K562 (cell line): ENCODE measurements around the gene DCUN1D3.

Source experiments
- CEBPB ChIP-seq: fragments of 450-650 bp; IDR thresholded peaks from 2 replicates; pipeline ENCODE4 v1.6.1; 2016; ENCODE audit warnings: missing genetic modification characterization, missing compliant biosample characterization
- FOXM1 ChIP-seq, 2 experiments: fragments of 450-650 bp in 1 of 2; sonication (generic) in 1 of 2; formaldehyde crosslinking in 1 of 2; IDR thresholded peaks; 2 replicates each; pipeline versions ENCODE4 v1.6.1 to v1.9.0; 2017 to 2022; ENCODE audit warnings: low read depth in 2 of 2, mild to moderate bottlenecking in 2 of 2, missing genetic modification reagents in 1 of 2, moderate library complexity in 1 of 2
- ZNF316 ChIP-seq: fragments of 450-650 bp; IDR thresholded peaks from 2 replicates; pipeline ENCODE4 v1.6.1; 2016
- TF ChIP-seq, protein P1 (sequence below): fragments of 450-650 bp; IDR thresholded peaks from 2 replicates; pipeline ENCODE4 v1.6.1; 2018; ENCODE audit not compliant: partially characterized antibody
- TF ChIP-seq, protein P2 (sequence below), 2 experiments: fragments of 450-650 bp; formaldehyde crosslinking in 1 of 2; IDR thresholded peaks; 2 replicates each; pipeline versions ENCODE4 v1.4.0 to v1.6.1; 2014 to 2020; ENCODE audit warnings: mild to moderate bottlenecking in 2 of 2, borderline replicate concordance in 1 of 2, low read depth in 1 of 2

DNA sequence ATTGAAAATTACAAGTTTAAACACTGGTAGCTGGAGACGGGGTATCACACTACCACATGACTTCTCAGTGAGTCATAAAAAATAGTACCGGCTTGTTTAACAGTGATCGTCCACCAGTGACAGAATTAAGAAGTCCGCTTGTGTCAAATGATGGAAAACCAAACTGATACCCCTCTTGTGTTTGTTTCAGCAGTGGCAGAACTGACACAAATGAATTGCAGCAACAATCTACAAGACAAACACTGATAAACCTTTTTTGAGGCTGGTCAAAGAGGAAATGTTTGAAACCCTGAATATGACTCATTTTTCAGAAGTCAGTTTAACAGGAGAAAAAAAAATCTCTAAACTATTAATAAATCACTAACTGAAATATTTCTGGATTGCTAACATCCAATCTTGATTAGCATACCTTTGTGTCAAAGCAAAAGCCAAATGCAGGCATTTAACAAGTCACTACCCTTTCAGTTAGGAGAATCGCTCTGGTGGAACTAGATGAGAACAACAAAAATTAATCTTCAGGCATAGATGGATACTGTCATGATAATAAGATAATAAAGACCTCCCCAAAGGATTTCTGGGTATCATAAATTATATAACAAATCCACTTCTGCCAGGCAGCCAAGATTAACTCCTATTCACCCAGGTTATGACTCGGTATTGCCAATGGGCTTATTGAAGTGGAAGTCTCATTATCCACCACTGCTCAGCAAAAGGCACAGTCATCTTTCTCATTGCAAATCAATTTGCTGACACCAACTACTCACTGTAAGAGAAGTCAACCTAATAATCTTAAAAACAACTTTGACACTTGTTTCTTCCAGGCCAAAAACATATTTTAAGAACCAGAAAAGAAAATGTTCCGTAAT lies 20.8 kb downstream of the DCUN1D3 start:
- no peak for TF ChIP-seq ZNF316
- no peak for TF ChIP-seq CEBPB (tag)
- no peak for TF ChIP-seq FOXM1 (IDR thresholded peaks at IDR 0.05; ENCODE audit: low read depth)
- no peak for TF ChIP-seq FOXM1 (CRISPR knock-in tag; IDR thresholded peaks at IDR 0.05; ENCODE audit: low read depth)
- TF ChIP-seq, protein P1, sequence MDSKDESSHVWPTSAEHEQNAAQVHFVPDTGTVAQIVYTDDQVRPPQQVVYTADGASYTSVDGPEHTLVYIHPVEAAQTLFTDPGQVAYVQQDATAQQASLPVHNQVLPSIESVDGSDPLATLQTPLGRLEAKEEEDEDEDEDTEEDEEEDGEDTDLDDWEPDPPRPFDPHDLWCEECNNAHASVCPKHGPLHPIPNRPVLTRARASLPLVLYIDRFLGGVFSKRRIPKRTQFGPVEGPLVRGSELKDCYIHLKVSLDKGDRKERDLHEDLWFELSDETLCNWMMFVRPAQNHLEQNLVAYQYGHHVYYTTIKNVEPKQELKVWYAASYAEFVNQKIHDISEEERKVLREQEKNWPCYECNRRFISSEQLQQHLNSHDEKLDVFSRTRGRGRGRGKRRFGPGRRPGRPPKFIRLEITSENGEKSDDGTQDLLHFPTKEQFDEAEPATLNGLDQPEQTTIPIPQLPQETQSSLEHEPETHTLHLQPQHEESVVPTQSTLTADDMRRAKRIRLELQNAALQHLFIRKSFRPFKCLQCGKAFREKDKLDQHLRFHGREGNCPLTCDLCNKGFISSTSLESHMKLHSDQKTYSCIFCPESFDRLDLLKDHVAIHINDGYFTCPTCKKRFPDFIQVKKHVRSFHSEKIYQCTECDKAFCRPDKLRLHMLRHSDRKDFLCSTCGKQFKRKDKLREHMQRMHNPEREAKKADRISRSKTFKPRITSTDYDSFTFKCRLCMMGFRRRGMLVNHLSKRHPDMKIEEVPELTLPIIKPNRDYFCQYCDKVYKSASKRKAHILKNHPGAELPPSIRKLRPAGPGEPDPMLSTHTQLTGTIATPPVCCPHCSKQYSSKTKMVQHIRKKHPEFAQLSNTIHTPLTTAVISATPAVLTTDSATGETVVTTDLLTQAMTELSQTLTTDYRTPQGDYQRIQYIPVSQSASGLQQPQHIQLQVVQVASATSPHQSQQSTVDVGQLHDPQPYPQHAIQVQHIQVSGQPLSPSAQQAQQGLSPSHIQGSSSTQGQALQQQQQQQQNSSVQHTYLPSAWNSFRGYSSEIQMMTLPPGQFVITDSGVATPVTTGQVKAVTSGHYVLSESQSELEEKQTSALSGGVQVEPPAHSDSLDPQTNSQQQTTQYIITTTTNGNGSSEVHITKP: no peak
- TF ChIP-seq, protein P2, sequence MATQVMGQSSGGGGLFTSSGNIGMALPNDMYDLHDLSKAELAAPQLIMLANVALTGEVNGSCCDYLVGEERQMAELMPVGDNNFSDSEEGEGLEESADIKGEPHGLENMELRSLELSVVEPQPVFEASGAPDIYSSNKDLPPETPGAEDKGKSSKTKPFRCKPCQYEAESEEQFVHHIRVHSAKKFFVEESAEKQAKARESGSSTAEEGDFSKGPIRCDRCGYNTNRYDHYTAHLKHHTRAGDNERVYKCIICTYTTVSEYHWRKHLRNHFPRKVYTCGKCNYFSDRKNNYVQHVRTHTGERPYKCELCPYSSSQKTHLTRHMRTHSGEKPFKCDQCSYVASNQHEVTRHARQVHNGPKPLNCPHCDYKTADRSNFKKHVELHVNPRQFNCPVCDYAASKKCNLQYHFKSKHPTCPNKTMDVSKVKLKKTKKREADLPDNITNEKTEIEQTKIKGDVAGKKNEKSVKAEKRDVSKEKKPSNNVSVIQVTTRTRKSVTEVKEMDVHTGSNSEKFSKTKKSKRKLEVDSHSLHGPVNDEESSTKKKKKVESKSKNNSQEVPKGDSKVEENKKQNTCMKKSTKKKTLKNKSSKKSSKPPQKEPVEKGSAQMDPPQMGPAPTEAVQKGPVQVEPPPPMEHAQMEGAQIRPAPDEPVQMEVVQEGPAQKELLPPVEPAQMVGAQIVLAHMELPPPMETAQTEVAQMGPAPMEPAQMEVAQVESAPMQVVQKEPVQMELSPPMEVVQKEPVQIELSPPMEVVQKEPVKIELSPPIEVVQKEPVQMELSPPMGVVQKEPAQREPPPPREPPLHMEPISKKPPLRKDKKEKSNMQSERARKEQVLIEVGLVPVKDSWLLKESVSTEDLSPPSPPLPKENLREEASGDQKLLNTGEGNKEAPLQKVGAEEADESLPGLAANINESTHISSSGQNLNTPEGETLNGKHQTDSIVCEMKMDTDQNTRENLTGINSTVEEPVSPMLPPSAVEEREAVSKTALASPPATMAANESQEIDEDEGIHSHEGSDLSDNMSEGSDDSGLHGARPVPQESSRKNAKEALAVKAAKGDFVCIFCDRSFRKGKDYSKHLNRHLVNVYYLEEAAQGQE (IDR thresholded peaks at IDR 0.05; ENCODE audit: borderline replicate concordance): no peak
- TF ChIP-seq, protein P2 (CRISPR knock-in tag; IDR thresholded peaks at IDR 0.05; ENCODE audit: low read depth): no peak
